GM18907 (cell line): ENCODE results near the gene NFIX.

Source experiments
- ATAC-seq: cut with Tn5 transposase; IDR thresholded peaks from one replicate; pipeline ENCODE4 v1.9.1; 2021; ENCODE audit warnings: mild to moderate bottlenecking, moderate library complexity; ENCODE audit not compliant: unreplicated experiment

NFIX gene

DNA sequence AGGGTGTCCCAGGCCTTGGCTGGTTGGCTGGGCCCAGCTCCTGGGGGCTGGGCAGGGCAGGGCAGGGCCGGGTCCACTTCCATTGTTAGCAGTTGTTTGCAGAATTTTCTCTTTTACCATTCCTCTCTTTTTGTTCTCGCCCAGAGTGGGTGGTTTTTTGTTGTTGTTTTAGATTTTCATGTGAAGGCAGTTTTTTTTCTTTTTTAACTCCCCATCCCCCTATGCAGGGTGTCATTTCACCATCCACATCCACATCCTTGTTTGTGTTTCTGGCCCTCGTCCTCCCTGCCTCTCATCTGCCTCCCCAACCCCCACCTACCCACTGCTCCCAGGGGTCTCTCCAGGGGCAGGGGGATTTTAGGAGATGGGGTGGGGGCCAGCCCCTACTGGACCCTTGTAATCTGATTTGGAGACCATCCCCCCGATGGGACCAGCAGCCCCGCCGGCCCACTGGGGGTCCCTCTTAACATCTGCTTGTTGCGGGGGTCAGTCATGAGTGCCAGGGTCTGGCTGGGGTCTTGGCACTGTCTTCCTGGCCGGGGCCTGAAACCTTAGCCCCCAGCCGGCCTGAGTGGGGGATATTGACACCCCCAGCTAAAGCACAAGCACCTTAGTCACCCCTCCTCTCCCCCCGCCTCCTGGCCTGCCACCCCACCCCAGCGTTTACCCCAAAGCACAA lies 144.5 kb downstream of the NFIX start:
- no peak for ATAC-seq

DNA sequence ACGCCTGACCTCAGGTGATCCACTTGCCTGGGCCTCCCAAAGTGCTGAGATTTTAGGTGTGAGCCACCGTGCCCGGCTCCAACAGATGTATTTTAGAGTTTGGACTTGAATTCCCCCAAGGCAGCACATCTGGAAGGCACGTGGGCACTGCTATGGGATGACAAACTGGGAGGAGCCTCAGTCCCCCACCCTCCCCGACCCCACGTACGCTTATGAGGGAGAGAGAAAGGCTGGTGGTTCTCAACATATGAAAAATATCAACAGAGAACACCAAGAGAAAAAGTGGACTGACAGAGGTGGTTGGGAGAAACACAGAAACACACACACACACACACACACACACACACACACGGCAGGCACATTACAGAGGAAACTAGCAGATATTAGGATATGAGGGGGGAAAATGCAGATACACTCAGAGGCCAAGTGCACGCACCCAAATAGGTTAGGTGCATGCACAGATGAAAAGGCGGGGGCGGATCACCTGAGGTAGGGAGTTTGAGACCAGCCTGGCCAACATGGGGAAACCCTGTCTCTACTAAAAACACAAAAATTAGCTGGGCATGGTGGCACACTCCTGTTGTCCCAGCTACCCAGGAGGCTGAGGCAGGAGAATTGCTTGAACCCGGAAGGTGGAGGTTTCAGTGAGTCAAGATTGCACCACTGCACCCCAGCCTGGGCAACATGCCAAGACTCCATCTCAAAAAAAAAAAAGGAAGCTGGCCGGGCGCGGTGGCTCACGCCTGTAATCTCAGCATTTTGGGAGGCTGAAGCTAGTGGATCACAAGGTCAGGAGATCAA lies 151.7 kb downstream of the NFIX start:
- ATAC-seq: no peak
